ENCODE data around the gene PPP1R1C.
A peak's percentile ranks its signal among the peaks of the same experiment; 100 is the strongest.

The PPP1R1C gene

DNA sequence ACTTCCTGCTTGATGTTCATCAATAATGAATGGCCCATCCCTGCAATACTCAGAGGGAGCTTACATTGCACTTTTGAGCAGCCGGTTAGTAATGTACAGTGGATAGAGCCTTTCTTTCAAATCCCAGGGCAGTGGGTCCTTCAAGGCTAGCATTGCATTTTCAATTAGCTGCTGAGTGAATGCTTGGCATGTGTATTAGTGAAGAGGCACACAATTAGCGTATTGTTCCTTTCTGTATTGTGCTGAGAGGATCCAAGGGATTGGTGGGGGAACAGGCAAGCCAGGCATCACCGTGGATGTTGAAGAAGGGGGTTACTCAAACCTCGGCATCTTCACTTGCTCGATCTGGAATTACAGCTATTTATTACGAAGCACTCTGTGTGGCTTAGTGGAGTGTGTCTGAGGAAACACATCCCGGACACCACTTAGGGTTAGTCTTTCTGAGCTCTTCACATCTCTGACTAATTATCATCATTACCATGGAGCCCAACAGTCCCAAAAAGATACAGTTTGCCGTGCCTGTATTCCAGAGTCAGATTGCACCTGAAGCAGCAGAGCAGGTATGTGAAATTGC, at the start of gene PPP1R1C:
TSS of gene PPP1R1C (plus strand) at position 222 of the 574 bp plus-strand sequence. CDS start at position 480, 258 bp downstream.
- no peak for TF ChIP-seq CTCF (conservative IDR thresholded peaks at IDR 0.05; ENCODE audit: control insufficient read depth, insufficient read depth, low read depth, low read length)
- H3K4me3 ChIP-seq (ENCODE audit: control insufficient read depth, low read depth, low read length) = no peak within 1 kb of the TSS
- DNase-seq (ENCODE audit: low read depth) = no peak

- peak; percentile 48 for DNase-seq (ENCODE audit: low read depth)
- no peak for TF ChIP-seq CTCF (conservative IDR thresholded peaks at IDR 0.05; ENCODE audit: control insufficient read depth, insufficient read depth, low read depth, low read length)
- no peak overlapping the region for H3K4me3 ChIP-seq (ENCODE audit: control insufficient read depth, low read depth, low read length)
These were observed 48.2 kb upstream of the PPP1R1C start for GRCh38 chr2:181937473-181937872.

DNA sequence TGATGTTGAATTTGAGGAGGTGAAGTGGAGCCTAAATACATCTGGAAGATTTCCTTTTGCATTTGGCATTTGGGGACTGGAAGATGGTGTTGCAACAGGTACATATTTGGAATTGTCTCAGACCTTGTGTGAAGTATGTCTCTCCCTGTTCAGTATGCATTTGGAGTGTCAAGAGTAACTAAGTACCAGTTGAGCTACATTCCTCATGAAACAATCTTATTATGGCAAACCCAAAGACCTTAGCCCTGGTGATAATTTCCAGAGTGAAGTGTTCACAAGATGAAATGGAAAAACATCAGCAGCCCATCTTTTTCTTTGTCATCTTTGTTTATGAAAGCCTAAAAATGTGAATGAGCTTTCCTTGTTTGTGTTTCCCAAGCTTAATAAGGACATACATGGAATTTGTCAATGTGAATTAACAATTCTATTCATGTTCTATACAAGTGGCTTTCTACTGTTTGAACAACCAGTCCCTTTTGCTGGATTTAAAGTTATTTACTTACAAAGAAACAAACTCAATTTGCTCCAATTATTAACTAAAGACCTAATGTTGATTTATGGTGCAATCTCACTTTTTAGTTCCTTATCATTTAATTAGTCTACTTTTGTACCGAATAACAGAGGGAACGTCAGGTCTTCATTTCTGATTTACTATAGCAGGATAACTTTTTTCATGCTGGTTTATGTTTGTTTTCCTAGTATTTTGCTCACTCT, 42.1 kb upstream of the PPP1R1C start:
- no peak overlapping the region for H3K4me3 ChIP-seq (ENCODE audit: control insufficient read depth, low read depth, low read length)
- DNase-seq (ENCODE audit: low read depth) = no peak
- no peak for TF ChIP-seq CTCF (conservative IDR thresholded peaks at IDR 0.05; ENCODE audit: control insufficient read depth, insufficient read depth, low read depth, low read length)

- TF ChIP-seq CTCF (conservative IDR thresholded peaks at IDR 0.05; ENCODE audit: control insufficient read depth, insufficient read depth, low read depth, low read length) = no peak
- H3K4me3 ChIP-seq (ENCODE audit: control insufficient read depth, low read depth, low read length) = no peak overlapping the region
- no peak for DNase-seq (ENCODE audit: low read depth)
These were observed 41.3 kb upstream of the PPP1R1C start for GRCh38 chr2:181944164-181944913.

DNA sequence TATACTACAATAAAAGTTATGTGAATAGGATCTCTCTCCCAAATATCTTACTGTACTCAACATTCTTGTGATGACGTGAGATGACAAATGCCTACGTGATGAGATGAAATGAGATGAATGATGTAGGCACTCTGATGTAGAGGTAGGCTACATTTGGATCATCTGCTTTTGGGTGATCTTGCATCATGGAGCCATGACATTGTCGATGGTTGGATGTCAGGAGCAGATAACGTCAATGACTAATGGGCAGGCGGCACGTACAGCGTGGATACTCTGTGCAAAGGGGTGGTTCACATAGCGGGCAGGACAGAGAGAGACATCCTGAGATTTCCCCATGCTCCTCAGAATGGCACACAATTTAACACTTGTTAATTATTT, 40.8 kb upstream of the PPP1R1C start:
- no peak for DNase-seq (ENCODE audit: low read depth)
- no peak overlapping the region for H3K4me3 ChIP-seq (ENCODE audit: control insufficient read depth, low read depth, low read length)
- TF ChIP-seq CTCF (conservative IDR thresholded peaks at IDR 0.05; ENCODE audit: control insufficient read depth, insufficient read depth, low read depth, low read length) = no peak

GRCh38 chr2:181946444-181947127, 39.1 kb upstream of the PPP1R1C start:
- no peak overlapping the region for H3K4me3 ChIP-seq (ENCODE audit: control insufficient read depth, low read depth, low read length)
- DNase-seq (ENCODE audit: low read depth) = no peak
- TF ChIP-seq CTCF (conservative IDR thresholded peaks at IDR 0.05; ENCODE audit: control insufficient read depth, insufficient read depth, low read depth, low read length) = no peak

Measured in fibroblast of mammary gland (primary cell).